SW480 (cell line): ENCODE results near the gene ZNF248.
"Not testable (repeated sequence)": the region's sequence is repeated elsewhere in the genome, so short reads cannot be mapped to it uniquely, and the experiment has no call there.

Experiments
- DNase-seq: peaks from one replicate; pipeline ENCODE4 v3.0.0-alpha.2; 2016; ENCODE audit warnings: low spot score

Gene ZNF248

DNA sequence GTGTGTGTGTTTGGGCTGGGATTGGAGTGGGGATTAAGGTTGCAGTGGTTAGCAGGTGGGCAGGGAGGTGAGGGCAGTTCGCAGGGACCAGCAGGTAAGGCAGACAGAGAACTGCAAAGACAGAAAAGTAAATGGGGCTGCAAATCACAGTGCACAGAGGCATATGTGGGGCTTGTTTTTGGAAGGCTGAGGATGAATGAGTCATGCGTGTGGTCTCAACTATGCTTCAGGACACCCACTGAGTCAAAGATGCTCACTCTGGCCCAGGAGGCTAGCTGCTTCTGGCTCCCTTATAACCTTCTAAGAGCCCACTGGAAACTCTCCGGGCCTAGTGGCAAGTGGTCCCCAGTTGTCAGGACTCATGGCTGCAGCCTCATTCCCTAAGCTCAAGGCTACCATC, 118.2 kb downstream of the ZNF248 start:
- no peak for DNase-seq

DNA sequence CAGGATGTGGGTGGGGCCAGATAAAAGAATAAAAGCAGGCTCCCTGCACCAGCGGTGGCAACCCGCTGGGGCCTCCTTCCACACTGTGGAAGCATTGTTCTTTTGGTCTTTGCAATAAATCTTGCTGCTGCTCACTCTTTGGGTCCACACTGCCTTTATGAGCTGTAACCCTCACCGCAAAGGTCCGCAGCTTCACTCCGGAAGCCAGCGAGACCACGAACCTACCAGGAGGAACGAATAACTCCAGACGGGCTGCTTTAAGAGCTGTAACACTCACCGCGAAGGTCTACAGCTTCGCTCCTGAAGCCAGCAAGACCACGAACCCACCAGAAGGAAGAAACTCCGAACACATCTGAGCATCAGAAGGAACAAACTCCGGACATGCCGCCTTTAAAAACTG, 119.2 kb downstream of the ZNF248 start:
- DNase-seq = not testable (repeated sequence)

DNA sequence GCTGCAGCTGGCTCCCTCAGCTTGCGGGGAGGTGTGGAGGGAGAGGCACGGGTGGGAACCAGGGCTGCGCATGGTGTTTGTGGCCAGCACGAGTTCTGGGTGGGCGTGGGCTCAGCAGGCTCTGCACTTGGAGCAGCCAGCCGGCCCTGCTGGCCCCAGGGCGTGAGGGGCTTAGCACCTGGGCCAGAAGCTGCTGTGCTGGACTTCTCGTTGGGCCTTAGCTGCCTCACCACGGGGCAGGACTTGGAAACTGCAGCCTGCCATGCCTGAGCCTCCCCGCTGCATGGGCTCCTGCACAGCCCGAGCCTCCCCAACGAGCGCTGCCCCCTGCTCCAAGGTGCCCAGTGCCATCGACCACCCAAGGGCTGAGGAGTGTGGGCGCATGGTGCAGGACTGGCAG, 120.1 kb downstream of the ZNF248 start:
- DNase-seq = no peak

DNA sequence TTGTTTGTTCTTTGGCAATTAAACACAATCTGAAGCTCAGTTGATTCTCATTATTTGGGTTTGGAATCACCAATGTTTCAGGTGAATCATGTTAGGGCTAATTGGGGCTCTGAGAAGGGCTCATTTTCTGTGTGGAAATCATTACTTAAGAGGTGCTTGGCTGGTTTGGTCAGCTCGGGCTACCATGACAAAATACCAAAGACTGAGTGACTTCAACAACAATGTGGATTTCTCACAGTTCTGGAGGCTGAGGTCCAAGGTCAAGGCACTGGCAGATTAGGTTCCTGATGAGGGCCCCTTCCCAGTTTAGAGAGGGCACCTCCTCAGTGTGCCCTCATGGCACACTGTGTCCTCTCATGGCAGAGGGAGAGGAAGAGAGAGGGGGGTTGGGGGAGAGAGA, 121.3 kb downstream of the ZNF248 start:
- DNase-seq = no peak

DNA sequence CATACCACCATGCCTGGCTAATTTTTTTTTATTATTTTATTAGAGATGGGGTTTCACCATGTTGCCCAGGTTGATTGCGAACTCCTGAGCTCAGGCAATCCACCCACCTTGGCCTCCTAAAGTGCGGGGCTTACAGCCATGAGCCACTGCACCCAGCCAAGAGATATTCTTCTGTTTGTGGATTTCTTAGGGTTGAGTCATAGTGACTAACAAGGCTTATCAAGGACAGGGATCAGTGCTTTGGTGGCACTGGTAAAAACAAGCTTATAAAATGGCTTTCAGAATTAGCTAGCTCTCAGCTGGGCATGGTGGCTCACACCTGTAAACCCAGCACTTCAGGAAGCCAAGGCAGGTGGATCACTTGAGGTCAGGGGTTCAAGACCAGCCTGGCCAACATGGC, 122.4 kb downstream of the ZNF248 start:
- DNase-seq = peak; percentile 26
